ENCODE data around the gene WDR47.
"Not testable (repeated sequence)": the region's sequence is repeated elsewhere in the genome, so short reads cannot be mapped to it uniquely, and the experiment has no call there.

Gene WDR47

GRCh38 chr1:108962681-108963051 lies 79.2 kb downstream of the WDR47 start:
- peak; percentile 27 for DNase-seq (ENCODE audit: low read depth)

- DNase-seq (ENCODE audit: low read depth), result no peak
Measured at GRCh38 chr1:108961752-108962486, 80.0 kb downstream of the WDR47 start.

GRCh38 chr1:108961198-108961597 lies 80.7 kb downstream of the WDR47 start:
- DNase-seq (ENCODE audit: low read depth), result no peak

GRCh38 chr1:108960719-108961118 lies 81.2 kb downstream of the WDR47 start:
- DNase-seq (ENCODE audit: low read depth), result no peak

- no peak for DNase-seq (ENCODE audit: low read depth)
Measured at GRCh38 chr1:108957888-108958287, 84.0 kb downstream of the WDR47 start.

- DNase-seq (ENCODE audit: low read depth), result no peak
Measured at GRCh38 chr1:108955881-108956280, 86.0 kb downstream of the WDR47 start.

- DNase-seq (ENCODE audit: low read depth), result no peak
Measured at GRCh38 chr1:108955111-108955510, 86.8 kb downstream of the WDR47 start.

- DNase-seq (ENCODE audit: low read depth), result no peak
Measured at GRCh38 chr1:108953452-108953851, 88.5 kb downstream of the WDR47 start.

GRCh38 chr1:108951242-108951641 lies 90.7 kb downstream of the WDR47 start:
- DNase-seq (ENCODE audit: low read depth), result no peak

- no peak for DNase-seq (ENCODE audit: low read depth)
Measured at GRCh38 chr1:108949044-108949443, 92.9 kb downstream of the WDR47 start.

GRCh38 chr1:108947871-108948525 lies 93.9 kb downstream of the WDR47 start:
- DNase-seq (ENCODE audit: low read depth), result no peak

GRCh38 chr1:108936170-108936569 lies 105.7 kb downstream of the WDR47 start:
- no peak for DNase-seq (ENCODE audit: low read depth)

GRCh38 chr1:108933944-108934343 lies 108.0 kb downstream of the WDR47 start:
- DNase-seq (ENCODE audit: low read depth), result no peak

GRCh38 chr1:108927565-108927964 lies 114.3 kb downstream of the WDR47 start:
- DNase-seq (ENCODE audit: low read depth), result not testable (repeated sequence)

GRCh38 chr1:108925920-108926319 lies 116.0 kb downstream of the WDR47 start:
- no peak for DNase-seq (ENCODE audit: low read depth)
